ENCODE results near the gene MAN2B2.
A peak's percentile ranks its signal among the peaks of the same experiment; 100 is the strongest.
"Not testable (repeated sequence)": the region's sequence is repeated elsewhere in the genome, so short reads cannot be mapped to it uniquely, and the experiment has no call there.

The MAN2B2 gene

GRCh38 chr4:6617246-6617645 is 42.3 kb downstream of the MAN2B2 start:
- no peak for DNase-seq (ENCODE audit: low spot score)

- no peak for DNase-seq (ENCODE audit: low spot score)
Observed at GRCh38 chr4:6618386-6619115, 43.6 kb downstream of the MAN2B2 start.

- DNase-seq (ENCODE audit: low spot score): no peak
Observed at GRCh38 chr4:6619116-6619465, 44.1 kb downstream of the MAN2B2 start.

GRCh38 chr4:6619466-6620255 is 44.7 kb downstream of the MAN2B2 start:
- no peak for DNase-seq (ENCODE audit: low spot score)

GRCh38 chr4:6620296-6620695 is 45.3 kb downstream of the MAN2B2 start:
- DNase-seq (ENCODE audit: low spot score): no peak

- DNase-seq (ENCODE audit: low spot score): no peak
Observed at GRCh38 chr4:6620891-6621555, 46.0 kb downstream of the MAN2B2 start.

GRCh38 chr4:6621556-6621927 is 46.6 kb downstream of the MAN2B2 start:
- DNase-seq (ENCODE audit: low spot score): no peak

- no peak for DNase-seq (ENCODE audit: low spot score)
Observed at GRCh38 chr4:6622744-6623143, 47.8 kb downstream of the MAN2B2 start.

- DNase-seq (ENCODE audit: low spot score): no peak
Observed at GRCh38 chr4:6625256-6625655, 50.3 kb downstream of the MAN2B2 start.

GRCh38 chr4:6626066-6626465 is 51.1 kb downstream of the MAN2B2 start:
- no peak for DNase-seq (ENCODE audit: low spot score)

GRCh38 chr4:6627832-6628231 is 52.8 kb downstream of the MAN2B2 start:
- DNase-seq (ENCODE audit: low spot score): no peak

- not testable (repeated sequence) for DNase-seq (ENCODE audit: low spot score)
Observed at GRCh38 chr4:6628484-6628883, 53.5 kb downstream of the MAN2B2 start.

- DNase-seq (ENCODE audit: low spot score): no peak
Observed at GRCh38 chr4:6632125-6632524, 57.1 kb downstream of the MAN2B2 start.

GRCh38 chr4:6633091-6633906 is 58.3 kb downstream of the MAN2B2 start:
- DNase-seq (ENCODE audit: low spot score): no peak

GRCh38 chr4:6634746-6635145 is 59.8 kb downstream of the MAN2B2 start:
- DNase-seq (ENCODE audit: low spot score): no peak

- no peak for DNase-seq (ENCODE audit: low spot score)
Observed at GRCh38 chr4:6639137-6639680, 64.2 kb downstream of the MAN2B2 start.

GRCh38 chr4:6640292-6641163 is 65.5 kb downstream of the MAN2B2 start, which contains the start of gene MRFAP1:
MRFAP1 (plus strand) TSS chr4:6640685; CDS start chr4:6640863, 178 bp downstream.
- DNase-seq (ENCODE audit: low spot score): peak; percentile 96

- DNase-seq (ENCODE audit: low spot score): peak; percentile 54
Observed at GRCh38 chr4:6641164-6641970, 66.4 kb downstream of the MAN2B2 start.

- DNase-seq (ENCODE audit: low spot score): no peak
Observed at GRCh38 chr4:6641971-6642320, 67.0 kb downstream of the MAN2B2 start.

All from germinal center (tissue), 1 donor.